ENCODE results near the gene HEBP2.

The HEBP2 gene

GRCh38 chr6:138397128-138398122, 6.6 kb upstream of the HEBP2 start:
- DNase-seq = no peak

- no peak for DNase-seq
Observed at GRCh38 chr6:138400326-138400725, 3.7 kb upstream of the HEBP2 start.

GRCh38 chr6:138401960-138402837, 1.8 kb upstream of the HEBP2 start:
- DNase-seq = no peak

GRCh38 chr6:138402838-138403187, 1.2 kb upstream of the HEBP2 start:
- no peak for DNase-seq

- peak; percentile 37 for DNase-seq
Observed at GRCh38 chr6:138403324-138403800, 661 bp upstream of the HEBP2 start.

GRCh38 chr6:138404666-138405337, 779 bp downstream of the HEBP2 start:
- DNase-seq = peak; percentile 22

GRCh38 chr6:138405816-138406413, 1.9 kb downstream of the HEBP2 start:
- DNase-seq = no peak

- DNase-seq = no peak
Observed at GRCh38 chr6:138406443-138406842, 2.4 kb downstream of the HEBP2 start.

GRCh38 chr6:138410048-138410735, 6.2 kb downstream of the HEBP2 start:
- DNase-seq = no peak

- DNase-seq = no peak
Observed at GRCh38 chr6:138410972-138411880, 7.2 kb downstream of the HEBP2 start.

GRCh38 chr6:138415125-138415524, 11.1 kb downstream of the HEBP2 start:
- DNase-seq = no peak

- DNase-seq = no peak
Observed at GRCh38 chr6:138416206-138416605, 12.2 kb downstream of the HEBP2 start.

GRCh38 chr6:138417493-138418117, 13.6 kb downstream of the HEBP2 start:
- DNase-seq = no peak

GRCh38 chr6:138418118-138418742, 14.2 kb downstream of the HEBP2 start:
- no peak for DNase-seq

- no peak for DNase-seq
Observed at GRCh38 chr6:138419766-138420165, 15.7 kb downstream of the HEBP2 start.

GRCh38 chr6:138420356-138420755, 16.3 kb downstream of the HEBP2 start:
- DNase-seq = no peak

- DNase-seq = no peak
Observed at GRCh38 chr6:138421089-138421488, 17.1 kb downstream of the HEBP2 start.

- DNase-seq = no peak
Observed at GRCh38 chr6:138421608-138422007, 17.6 kb downstream of the HEBP2 start.

GRCh38 chr6:138422861-138423260, 18.8 kb downstream of the HEBP2 start:
- DNase-seq = no peak

Measured in effector CD8-positive, alpha-beta T cell (primary cell).